GM12892 (cell line): Measurements from ENCODE around the gene HIVEP2.

Experiments
- DNase-seq: peaks from one replicate; pipeline ENCODE4 v3.0.0; 2011; ENCODE audit not compliant: insufficient read length
- FAIRE-seq: peaks from 2 replicates; lab custom pipeline; 2011; peaks lifted over from hg19 to GRCh38; lab: Jason Lieb, UNC
- POLR2A ChIP-seq: IDR thresholded peaks from 2 replicates; pipeline ENCODE4 v1.6.1; 2011; ENCODE audit warnings: low read depth, low read length, control low read depth
- POLR2AphosphoS5 ChIP-seq: IDR thresholded peaks from 2 replicates; pipeline ENCODE4 v1.6.1; 2011; ENCODE audit warnings: low read depth, low read length, control low read depth
- TAF1 ChIP-seq: IDR thresholded peaks from 2 replicates; pipeline ENCODE4 v1.6.1; 2011; ENCODE audit warnings: low read depth, mild to moderate bottlenecking, control low read depth, low read length, borderline replicate concordance

The HIVEP2 gene

GRCh38 chr6:142810952-142811514 lies 133.9 kb downstream of the HIVEP2 start:
- no peak for DNase-seq
- FAIRE-seq = no peak
- TF ChIP-seq POLR2AphosphoS5 (no peak), POLR2A (no peak), TAF1 (no peak)

DNA sequence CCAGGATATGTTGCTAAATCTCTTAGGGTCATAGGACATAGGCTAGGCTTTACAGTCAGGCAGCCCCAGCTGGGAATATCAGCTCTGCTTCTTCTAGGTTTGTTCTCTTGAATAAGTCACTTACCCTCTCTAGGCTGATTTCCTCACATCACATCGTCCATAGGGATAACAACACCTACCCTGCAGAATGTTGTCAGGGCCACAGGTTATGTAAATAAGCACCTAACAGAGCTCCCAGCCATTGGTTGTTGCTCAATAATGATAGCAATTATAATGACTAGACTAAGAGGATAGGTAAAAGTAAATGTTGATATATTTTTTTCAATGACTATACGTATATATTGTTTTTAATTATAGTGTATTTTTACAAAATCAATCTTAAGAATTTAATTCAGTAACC lies 135.0 kb downstream of the HIVEP2 start:
- TF ChIP-seq TAF1 (no peak), POLR2AphosphoS5 (no peak), POLR2A (no peak)
- DNase-seq (no peak), FAIRE-seq (no peak)

DNA sequence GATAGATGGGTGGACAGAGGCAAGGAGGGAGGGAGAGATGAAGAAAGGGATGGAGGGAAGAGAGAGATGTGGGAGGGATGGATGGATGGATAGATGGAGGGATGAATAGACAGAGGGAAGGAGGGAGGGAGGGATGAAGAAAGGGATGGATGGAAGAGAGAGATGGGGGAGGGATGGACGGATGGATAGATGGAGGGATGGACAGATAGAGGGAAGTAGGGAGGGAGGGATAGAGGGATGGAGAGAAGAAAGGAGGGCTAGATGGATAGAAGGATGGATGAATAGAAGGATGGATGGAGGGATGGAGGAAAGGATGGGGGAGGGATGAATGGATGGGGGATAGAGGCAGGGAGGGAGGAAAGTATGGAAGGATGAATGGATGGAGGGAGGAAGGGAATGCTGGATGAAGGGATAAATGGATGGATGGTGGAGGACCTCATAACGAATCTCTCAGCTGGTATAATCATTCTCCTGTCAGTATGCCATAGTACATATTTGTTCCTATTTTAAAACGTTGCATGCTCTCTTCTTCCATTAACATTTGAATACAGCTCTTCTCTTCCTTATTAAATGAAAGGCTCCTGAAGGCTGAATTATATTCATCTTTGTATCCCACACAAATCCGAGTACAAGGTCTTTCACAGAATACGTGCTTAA lies 136.4 kb downstream of the HIVEP2 start:
- no peak for DNase-seq
- no peak for FAIRE-seq
- no peak for TF ChIP-seq TAF1
- TF ChIP-seq POLR2AphosphoS5 = no peak
- no peak for TF ChIP-seq POLR2A

GRCh38 chr6:142805042-142805441 lies 139.9 kb downstream of the HIVEP2 start:
- no peak for FAIRE-seq
- DNase-seq = no peak
- TF ChIP-seq TAF1 (no peak), POLR2AphosphoS5 (no peak), POLR2A (no peak)

DNA sequence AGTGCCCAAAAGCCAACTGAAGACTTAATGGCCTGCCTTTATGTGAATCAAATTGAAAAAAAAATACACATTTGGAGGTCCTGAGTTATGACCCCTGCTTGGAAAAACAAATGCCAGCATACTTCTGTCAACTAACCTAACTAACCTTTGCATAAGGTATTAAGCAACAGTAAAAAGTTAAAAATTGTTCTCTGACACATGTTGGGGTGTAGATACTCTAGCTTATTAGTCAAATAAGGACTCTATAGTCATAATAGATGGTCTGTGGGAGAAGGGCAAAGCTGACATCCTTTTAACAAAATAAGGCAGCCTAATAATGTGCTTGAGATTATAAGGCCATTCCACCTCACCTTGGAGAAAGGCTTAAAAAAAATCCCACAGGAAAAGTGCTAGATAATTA lies 140.5 kb downstream of the HIVEP2 start:
- no peak for TF ChIP-seq POLR2A
- no peak for TF ChIP-seq TAF1
- TF ChIP-seq POLR2AphosphoS5 = no peak
- no peak for FAIRE-seq

GRCh38 chr6:142803495-142804058 lies 141.4 kb downstream of the HIVEP2 start:
- no peak for DNase-seq
- no peak for TF ChIP-seq POLR2AphosphoS5
- no peak for TF ChIP-seq TAF1
- TF ChIP-seq POLR2A = no peak
- no peak for FAIRE-seq

More for the DNA sequence above, 140.5 kb downstream of the HIVEP2 start:
- no peak for DNase-seq

DNA sequence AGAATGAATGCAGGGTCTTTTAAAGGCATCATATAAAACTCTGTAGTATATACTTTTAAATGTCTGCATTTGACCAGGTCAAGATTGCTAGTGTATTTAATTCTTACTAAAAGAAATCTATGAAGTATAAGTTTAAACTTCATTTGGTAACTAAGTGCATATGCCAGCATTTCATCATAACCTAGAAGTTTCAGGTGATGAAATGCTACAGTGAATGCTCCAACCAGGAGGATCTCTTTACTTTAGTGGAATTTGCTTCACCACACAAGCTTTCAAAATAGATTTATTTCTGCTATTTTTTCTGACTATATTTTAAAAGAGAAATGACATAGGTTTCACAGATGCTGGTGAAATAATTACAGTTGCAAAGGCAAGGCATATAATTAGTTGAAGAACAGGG lies 141.9 kb downstream of the HIVEP2 start:
- FAIRE-seq = no peak
- TF ChIP-seq POLR2A = no peak
- no peak for TF ChIP-seq TAF1
- TF ChIP-seq POLR2AphosphoS5 = no peak

DNA sequence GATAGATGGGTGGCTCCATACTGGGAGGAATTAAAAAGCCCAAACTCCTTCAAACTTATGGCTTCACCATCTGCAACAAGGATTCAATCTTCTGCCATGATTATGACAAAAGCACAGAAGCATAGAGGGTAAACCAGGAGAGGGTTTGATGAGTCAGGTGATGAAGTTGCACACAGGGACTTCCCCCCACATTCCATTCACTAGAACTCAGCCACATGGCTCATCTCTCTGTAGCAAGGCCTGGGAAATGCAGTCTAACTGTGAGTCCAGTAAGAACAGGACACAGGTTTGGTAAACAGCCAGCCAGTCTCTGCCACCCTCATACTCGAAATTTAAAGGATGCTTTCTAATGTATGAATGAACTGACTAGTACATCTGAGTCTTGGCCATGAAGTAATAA lies 142.9 kb downstream of the HIVEP2 start:
- FAIRE-seq (peak; percentile 85), DNase-seq (no peak)
- TF ChIP-seq TAF1 (no peak), POLR2AphosphoS5 (no peak), POLR2A (no peak)

More for the DNA sequence above, 141.9 kb downstream of the HIVEP2 start:
- no peak for DNase-seq

GRCh38 chr6:142800240-142800639 lies 144.7 kb downstream of the HIVEP2 start:
- no peak for FAIRE-seq
- no peak for DNase-seq
- TF ChIP-seq POLR2AphosphoS5 (no peak), POLR2A (no peak), TAF1 (no peak)

- DNase-seq (no peak), FAIRE-seq (no peak)
- no peak for TF ChIP-seq POLR2A
- TF ChIP-seq TAF1 = no peak
- TF ChIP-seq POLR2AphosphoS5 = no peak
Observed at GRCh38 chr6:142799639-142800038, 145.3 kb downstream of the HIVEP2 start.

GRCh38 chr6:142797159-142797558 lies 147.8 kb downstream of the HIVEP2 start:
- no peak for DNase-seq
- TF ChIP-seq TAF1 (no peak), POLR2AphosphoS5 (no peak), POLR2A (no peak)
- no peak for FAIRE-seq

DNA sequence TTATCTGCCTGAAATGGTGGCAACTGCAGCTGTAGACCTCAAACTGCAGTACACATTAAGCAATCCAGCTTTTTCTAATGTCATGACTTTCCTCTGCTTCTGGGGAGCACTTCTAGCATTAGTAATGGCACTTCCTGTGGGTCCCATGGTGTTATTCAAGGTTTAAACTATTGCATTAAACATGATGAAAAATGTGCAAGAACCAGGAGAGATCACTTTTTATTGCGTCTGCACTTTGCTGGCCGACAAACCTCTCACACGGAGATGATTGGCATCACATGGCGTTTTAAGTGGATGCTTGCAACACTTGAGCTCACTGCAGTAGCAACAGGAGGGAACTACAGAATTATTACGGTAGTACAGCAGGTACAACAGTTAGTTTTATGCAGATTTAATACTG lies 148.4 kb downstream of the HIVEP2 start:
- DNase-seq (no peak), FAIRE-seq (no peak)
- TF ChIP-seq TAF1 (no peak), POLR2A (no peak), POLR2AphosphoS5 (no peak)
